NOMO-1 treated with DMSO at 0.1 percent for 48 hours (cell line): ENCODE data around the gene ZBTB46.
"Not testable (repeated sequence)": the region's sequence is repeated elsewhere in the genome, so short reads cannot be mapped to it uniquely, and the experiment has no call there.

ENCODE experiments used
- DNase-seq: peaks from one replicate; lab custom pipeline; 2025; ENCODE audit not compliant: unreplicated experiment; lab: John Stamatoyannopoulos, UW

The ZBTB46 gene

DNA sequence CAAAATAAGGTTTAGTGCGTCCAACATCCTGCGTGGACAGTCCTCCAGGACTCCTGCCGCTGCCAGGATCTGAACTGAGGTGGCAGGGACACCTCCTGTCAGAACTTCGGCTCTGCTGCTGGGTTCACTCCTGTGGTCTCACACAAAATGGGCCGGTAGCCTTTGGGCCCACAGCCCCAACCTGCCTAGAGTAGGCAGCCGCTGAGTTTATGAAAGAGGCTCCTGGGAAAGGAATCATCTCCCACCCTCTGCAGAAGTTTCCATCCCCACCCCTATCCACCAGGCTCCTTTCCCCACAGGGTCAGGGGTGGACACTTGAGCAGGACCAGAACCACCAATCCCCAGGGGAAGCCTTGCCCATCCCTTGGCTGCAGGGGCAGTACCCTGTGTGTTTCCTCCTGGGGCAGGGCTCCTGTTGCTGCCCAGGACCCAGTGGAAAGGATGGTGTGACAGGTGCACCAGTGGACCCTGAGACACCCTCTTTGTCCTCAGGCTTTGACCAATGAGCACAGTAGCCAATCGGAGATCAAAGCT is 28.2 kb upstream of the ZBTB46 start:
- no peak for DNase-seq

DNA sequence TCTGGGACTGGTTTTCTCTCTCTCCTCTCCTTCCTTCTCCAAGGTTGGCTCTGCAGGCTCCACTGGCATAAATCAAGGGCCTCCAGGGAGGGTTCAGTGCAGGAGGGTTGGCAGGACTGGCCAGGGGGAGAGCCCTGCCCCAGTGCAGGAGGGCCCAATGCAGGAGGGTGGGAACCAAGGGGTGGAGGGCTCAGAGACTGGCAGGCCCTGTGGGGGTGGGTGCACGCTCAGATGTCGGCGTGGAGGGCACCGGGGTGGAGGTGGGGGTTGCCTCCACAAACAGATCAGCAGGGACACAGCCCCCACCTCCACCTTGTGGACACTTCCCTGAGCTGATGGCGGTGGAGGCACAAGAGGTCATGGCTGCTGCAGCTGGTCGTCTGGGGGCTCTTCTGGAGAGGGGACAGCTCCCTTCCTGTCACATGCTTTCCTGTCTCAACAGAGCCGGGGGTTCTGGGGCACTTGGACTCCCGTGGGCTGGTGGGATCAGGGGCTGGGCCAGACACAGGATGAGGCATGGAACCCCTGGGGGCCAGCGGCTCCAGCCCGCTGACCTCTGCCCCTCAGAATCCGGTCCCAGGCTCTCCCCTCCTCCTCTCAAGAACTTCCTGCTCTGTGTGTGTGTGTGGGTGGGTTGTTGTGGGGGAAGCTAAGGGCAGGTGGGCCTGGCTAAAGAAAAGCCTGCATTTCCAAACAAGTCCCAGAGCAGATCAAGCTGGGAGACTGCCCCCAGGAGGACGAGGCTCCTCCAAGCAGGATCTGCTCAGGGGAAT is 27.5 kb upstream of the ZBTB46 start:
- DNase-seq = no peak

- no peak for DNase-seq
Observed at GRCh38 chr20:63857764-63858392, 26.8 kb upstream of the ZBTB46 start.

- DNase-seq = no peak
Observed at GRCh38 chr20:63856098-63856511, 25.0 kb upstream of the ZBTB46 start.

GRCh38 chr20:63855363-63856097 is 24.5 kb upstream of the ZBTB46 start:
- no peak for DNase-seq

DNA sequence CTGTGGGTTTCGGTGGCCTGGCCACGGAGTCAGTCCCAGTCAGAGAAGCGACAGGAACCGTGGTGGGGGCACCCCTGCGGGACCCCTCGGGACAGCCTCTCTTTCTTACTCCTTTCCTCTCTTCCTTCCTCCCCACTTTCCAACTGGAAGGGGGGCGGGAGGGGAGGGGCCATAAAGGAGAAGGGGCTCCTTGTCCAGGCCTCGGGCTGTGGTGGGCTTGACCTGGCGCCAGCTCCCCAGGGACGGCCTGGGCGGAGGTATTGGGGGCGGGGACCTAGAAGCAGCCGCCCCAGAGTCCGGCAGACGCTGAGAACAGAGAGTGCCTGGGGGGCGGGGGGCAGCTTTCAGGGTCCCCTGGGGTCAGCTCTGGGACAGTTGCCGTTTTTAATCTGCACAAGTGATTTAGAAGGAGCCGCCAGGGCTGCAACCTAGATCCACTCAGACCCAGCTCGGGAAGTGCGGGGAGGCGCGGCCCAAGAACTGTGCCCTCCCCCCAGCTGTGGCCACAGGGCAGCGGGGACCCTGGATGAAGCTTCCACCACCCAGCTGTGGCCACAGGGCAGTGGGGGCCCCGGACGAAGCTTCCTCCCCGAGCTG is 23.8 kb upstream of the ZBTB46 start:
- DNase-seq = no peak

- no peak for DNase-seq
Observed at GRCh38 chr20:63854069-63854765, 23.2 kb upstream of the ZBTB46 start.

DNA sequence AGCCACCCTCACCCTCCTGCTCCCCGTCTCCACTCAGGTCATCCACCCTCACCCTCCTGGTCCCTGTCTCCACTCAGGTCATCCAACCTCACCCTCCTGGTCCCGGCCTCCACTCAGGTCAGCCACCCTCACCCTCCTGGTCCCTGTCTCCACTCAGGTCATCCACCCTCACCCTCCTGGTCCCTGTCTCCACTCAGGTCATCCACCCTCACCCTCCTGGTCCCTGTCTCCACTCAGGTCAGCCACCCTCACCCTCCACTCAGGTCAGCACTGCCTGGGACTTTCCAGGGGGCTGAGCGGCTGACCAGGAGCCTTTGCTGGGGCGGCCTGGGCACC is 22.6 kb upstream of the ZBTB46 start:
- DNase-seq = not testable (repeated sequence)

DNA sequence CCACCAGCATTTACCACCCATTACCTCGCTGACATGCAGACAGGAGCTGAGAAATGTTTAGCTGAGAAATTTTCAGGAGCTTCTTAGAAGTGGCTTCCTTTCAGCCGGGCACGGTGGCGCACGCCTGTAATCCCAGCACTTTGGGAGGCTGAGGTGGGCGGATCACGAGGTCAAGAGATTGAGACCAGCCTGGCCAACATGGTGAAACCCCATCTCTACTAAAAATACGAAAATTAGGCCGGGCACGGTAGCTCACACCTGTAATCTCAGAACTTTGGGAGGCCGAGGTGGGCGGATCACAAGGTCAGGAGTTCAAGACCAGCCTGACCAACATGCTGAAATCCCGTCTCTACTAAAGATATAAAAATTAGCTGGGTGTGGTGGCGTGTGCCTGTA is 20.5 kb upstream of the ZBTB46 start:
- DNase-seq = not testable (repeated sequence)

DNA sequence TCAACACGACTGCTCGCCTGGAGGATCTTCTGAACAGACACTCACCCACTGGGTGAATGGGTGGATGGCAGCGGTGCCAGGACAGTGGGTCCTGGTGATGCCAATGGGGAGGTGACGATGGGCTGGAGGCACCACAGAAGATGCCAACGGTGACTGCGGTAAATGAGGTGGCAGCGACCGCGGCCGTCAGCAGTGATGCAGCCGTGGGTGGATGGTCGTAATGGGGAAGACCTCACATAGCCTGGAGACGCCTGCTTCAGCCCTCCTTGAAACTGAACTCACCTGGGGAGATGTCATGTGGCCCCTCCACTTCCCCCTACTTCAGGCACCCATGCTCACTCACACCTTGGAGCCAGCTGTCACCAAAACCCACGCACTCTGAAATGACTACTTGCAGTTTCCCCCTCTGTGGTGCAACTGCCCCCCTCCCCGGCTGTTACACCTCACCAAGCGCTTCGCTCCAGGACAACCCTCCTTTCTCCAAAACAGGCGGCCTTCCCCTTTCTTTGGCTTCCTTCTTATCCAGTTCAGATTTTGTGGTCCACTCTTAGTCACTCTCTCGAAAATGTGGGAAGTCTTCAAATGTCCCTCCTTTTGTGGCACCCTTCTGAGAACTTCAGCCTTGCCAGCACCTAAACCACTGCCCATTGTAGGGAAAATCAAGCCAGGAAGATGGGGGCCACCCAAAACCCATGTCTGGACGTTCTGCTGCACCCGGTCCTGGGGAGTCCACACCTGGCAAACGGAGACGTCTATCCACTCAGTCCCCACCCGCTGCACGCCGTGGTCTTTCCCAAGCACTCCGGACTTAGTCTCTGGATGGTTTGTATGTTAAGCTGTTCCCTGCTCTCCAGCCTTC is 19.9 kb upstream of the ZBTB46 start:
- DNase-seq = no peak

- DNase-seq = no peak
Observed at GRCh38 chr20:63848003-63848911, 17.2 kb upstream of the ZBTB46 start.

GRCh38 chr20:63847237-63848002 is 16.4 kb upstream of the ZBTB46 start:
- no peak for DNase-seq

GRCh38 chr20:63846888-63847236 is 15.8 kb upstream of the ZBTB46 start:
- no peak for DNase-seq

GRCh38 chr20:63846128-63846771 is 15.2 kb upstream of the ZBTB46 start:
- no peak for DNase-seq

- no peak for DNase-seq
Observed at GRCh38 chr20:63844511-63844991, 13.5 kb upstream of the ZBTB46 start.

GRCh38 chr20:63843778-63844177 is 12.7 kb upstream of the ZBTB46 start:
- DNase-seq = no peak

DNA sequence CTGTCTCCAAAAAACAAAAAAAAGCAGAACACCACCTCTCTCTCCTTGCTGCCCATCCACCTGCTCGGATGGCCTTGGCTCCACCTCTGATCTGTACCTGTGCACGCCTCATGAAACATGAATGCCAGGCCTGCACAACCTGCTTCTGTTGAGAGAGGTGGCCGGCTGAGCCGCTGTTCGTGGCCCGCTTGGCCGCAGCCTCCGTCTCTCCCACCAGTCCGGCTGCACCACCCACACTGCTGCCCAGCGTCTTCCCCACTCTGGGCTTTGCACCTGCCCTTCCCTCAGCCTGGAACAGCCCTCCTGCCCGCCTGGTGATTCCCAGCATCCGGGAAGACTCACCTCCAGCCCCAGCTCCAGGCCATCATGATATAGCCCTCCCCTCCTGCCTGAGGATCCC is 12.2 kb upstream of the ZBTB46 start:
- DNase-seq = no peak

DNA sequence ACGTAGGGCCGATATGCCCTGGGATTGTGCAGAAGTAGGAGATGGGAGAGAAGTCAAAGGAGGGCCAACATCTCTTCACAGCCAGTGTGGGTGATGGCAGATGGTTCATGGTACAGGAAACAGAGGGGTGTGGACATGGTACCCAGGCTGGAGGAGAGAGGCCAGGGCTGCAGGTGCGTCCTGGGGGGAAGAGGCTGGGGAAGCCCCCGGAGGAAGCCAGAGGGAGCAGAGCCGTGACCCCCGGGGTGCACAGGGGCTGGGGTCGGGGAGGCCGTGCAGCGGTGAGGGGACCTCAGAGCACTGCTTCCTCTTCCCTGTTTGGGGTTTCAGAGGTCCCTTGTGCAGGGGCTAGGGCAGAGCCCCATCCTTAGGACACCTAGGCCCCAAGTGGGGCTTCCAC is 11.2 kb upstream of the ZBTB46 start:
- no peak for DNase-seq
